ENCODE measurements around the gene SHB. TPM values are rescaled to one million over a fixed set of nuclear protein-coding genes. Genes with fewer than 3 reads are reported as not detected.

Gene SHB
- total and polyA plus RNA-seq, 2 of the 13 experiments (the other 11 are each of a cell fraction or from before 2014, with no cell fraction given) = 19.4 to 20.7 TPM

GRCh38 chr9:38047301-38048251 is 21.5 kb downstream of the SHB start (continued):
- TF ChIP-seq POGK (CRISPR knock-in tag; conservative IDR thresholded peaks at IDR 0.05) = peak; percentile 88
- TF ChIP-seq CEBPB (IDR thresholded peaks at IDR 0.05; ENCODE audit: borderline replicate concordance, low read depth, low read length) = peak; percentile 52; the same call in 1 of the 2 replicates
- peak; percentile 39; the same call in 1 of the 2 replicates for TF ChIP-seq ZFY (CRISPR knock-in tag; IDR thresholded peaks at IDR 0.05)
- no peak for TF ChIP-seq SMARCC2 (IDR thresholded peaks at IDR 0.05)
- peak; percentile 68 for TF ChIP-seq CREB1 (IDR thresholded peaks at IDR 0.05)
- peak; percentile 71 for TF ChIP-seq CREB1 (CRISPR knock-in tag; IDR thresholded peaks at IDR 0.05)
- TF ChIP-seq KLF11 (CRISPR knock-in tag; IDR thresholded peaks at IDR 0.05) = peak; percentile 23; the same call in 1 of the 2 replicates
- no peak for TF ChIP-seq CHD2 (IDR thresholded peaks at IDR 0.05; ENCODE audit: low read depth, low read length)
- TF ChIP-seq ZC3H13 (CRISPR knock-in tag; IDR thresholded peaks at IDR 0.05) = peak; percentile 42; the same call in 1 of the 2 replicates
- no peak; the same call in 1 of the 2 replicates for TF ChIP-seq KDM1A (CRISPR knock-in tag; IDR thresholded peaks at IDR 0.05)
- 0 out of 2 replicates have a peak, but pooled peaks have one; percentile 16 for TF ChIP-seq AKAP8 (CRISPR knock-in tag; IDR thresholded peaks at IDR 0.05)
- TF ChIP-seq GATAD1 (CRISPR knock-in tag; IDR thresholded peaks at IDR 0.05) = peak; percentile 65
- TF ChIP-seq ZNF687 (CRISPR knock-in tag; IDR thresholded peaks at IDR 0.05) = peak; percentile 93
- TF ChIP-seq ZNF790 (CRISPR knock-in tag; IDR thresholded peaks at IDR 0.05; ENCODE audit: borderline replicate concordance) = no peak
- TF ChIP-seq CHD4 (IDR thresholded peaks at IDR 0.05; ENCODE audit: borderline replicate concordance, low read length) = no peak; the same call in 1 of the 2 replicates
- no peak for TF ChIP-seq ZNF484 (CRISPR knock-in tag; IDR thresholded peaks at IDR 0.05; ENCODE audit: borderline replicate concordance, low read depth)
- TF ChIP-seq BHLHE40 (IDR thresholded peaks at IDR 0.05; ENCODE audit: low read length) = peak; percentile 47
- no peak for TF ChIP-seq GPBP1L1 (CRISPR knock-in tag; IDR thresholded peaks at IDR 0.05)
- no peak for TF ChIP-seq NR3C1 (CRISPR knock-in tag; IDR thresholded peaks at IDR 0.05)
- TF ChIP-seq MXD4 (CRISPR knock-in tag; IDR thresholded peaks at IDR 0.05) = peak; percentile 48
- peak; percentile 62; the same call in 1 of the 2 replicates for TF ChIP-seq CCDC6 (CRISPR knock-in tag; IDR thresholded peaks at IDR 0.05)
- TF ChIP-seq JUND (CRISPR knock-in tag; IDR thresholded peaks at IDR 0.05) = peak; percentile 96
- TF ChIP-seq CENPBD1 (CRISPR knock-in tag; IDR thresholded peaks at IDR 0.05; ENCODE audit: borderline replicate concordance, low read depth) = no peak

All from HepG2 (cell line).